Sigmoid colon (tissue), 7 donors: ENCODE measurements around the gene ZMIZ1. TPM values are rescaled to one million over a fixed set of nuclear protein-coding genes. Genes with fewer than 3 reads are reported as not detected.
A peak's percentile ranks its signal among the peaks of the same experiment; 100 is the strongest.

Experiments
- DNase-seq: peaks from one replicate; pipeline ENCODE4 v3.0.0-alpha.2; 2019
- H3K27ac ChIP-seq, 4 donors: fragments of 200-600 bp; sonication (generic); one replicate each; pipeline ENCODE4 v1.5.1; 2016 to 2019; ENCODE audit warnings: mild to moderate bottlenecking in 1 of 4
- H3K27me3 ChIP-seq, 3 donors: fragments of 200-600 bp; sonication (generic); one replicate each; pipeline ENCODE4 v1.5.1; 2019; ENCODE audit warnings: mild to moderate bottlenecking in 1 of 3
- H3K36me3 ChIP-seq, 4 donors: fragments of 200-600 bp; sonication (generic); one replicate each; pipeline ENCODE4 v1.5.1; 2016 to 2019
- H3K4me1 ChIP-seq, 4 donors: fragments of 200-600 bp; sonication (generic); one replicate each; pipeline ENCODE4 v1.5.1; 2017 to 2019
- H3K4me3 ChIP-seq, 4 donors: fragments of 200-600 bp; sonication (generic); one replicate each; pipeline ENCODE4 v1.5.1; 2017 to 2019; ENCODE audit warnings: mild to moderate bottlenecking in 2 of 4, moderate library complexity in 1 of 4
- H3K9me3 ChIP-seq, 4 donors: fragments of 200-600 bp in 3 of 4; sonication (generic) in 3 of 4; one replicate each; pipeline versions ENCODE4 v1.5.1 to v1.6.1; 2013 to 2019
- EP300 ChIP-seq, 4 donors: sonication (generic); formaldehyde crosslinking; IDR thresholded peaks; one replicate each; pipeline ENCODE4 v1.6.1; 2017; ENCODE audit warnings: antibody characterized with exemption in 4 of 4
- POLR2A ChIP-seq, 2 donors: fragments of 450-650 bp; IDR thresholded peaks; one replicate each; pipeline ENCODE4 v1.6.1; 2016; ENCODE audit warnings: antibody characterized with exemption in 2 of 2, mild to moderate bottlenecking in 2 of 2, moderate library complexity in 2 of 2
- POLR2AphosphoS5 ChIP-seq, 4 donors: sonication (generic); formaldehyde crosslinking; IDR thresholded peaks; one replicate each; pipeline ENCODE4 v1.6.1; 2017; ENCODE audit warnings: antibody characterized with exemption in 4 of 4
- WGBS, 2 donors: extraction: QIAGEN DNeasy Blood & Tissue Kit; methylation state at CpG; one replicate each; pipeline ENCODE4 v1.1.7; 2013; 5-methylcytosine and 5-hydroxymethylcytosine counted together
- intact Hi-C: fragments of 100-400 bp; cut with DNase I; formaldehyde crosslinking; loops from one replicate; pipeline ENCODE4 v1.15.1; 2023
- polyA plus RNA-seq, 3 donors: library from polyadenylated mRNA; stranded (reverse); fragments of 200-250 nt; gene quantifications; one replicate each; pipeline ENCODE4 v1.2.3, GENCODE V29; 2013
- total RNA-seq, 4 donors: library from RNA; depleted of rRNA; stranded (reverse); fragments of >200 nt; gene quantifications; one replicate each; pipeline ENCODE4 v1.1.0, GENCODE V29; 2016
- TF ChIP-seq, protein P1 (sequence below), 4 experiments: fragments of 450-650 bp in 3 of 4; fragments of 200-600 bp in 1 of 4; IDR thresholded peaks; one replicate each; pipeline ENCODE4 v1.5.1; 2016 to 2019; ENCODE audit warnings: antibody characterized with exemption in 4 of 4, mild to moderate bottlenecking in 3 of 4, moderate library complexity in 2 of 4
- donor health status: healthy with polysubstance abuse.
- donor health status: Bipolar disorder and iron deficiency.
- donor health status: healthy.

The ZMIZ1 gene
- total and polyA plus RNA-seq, 7 donors: 17.4 to 49.3 (median 31.5) TPM

DNA sequence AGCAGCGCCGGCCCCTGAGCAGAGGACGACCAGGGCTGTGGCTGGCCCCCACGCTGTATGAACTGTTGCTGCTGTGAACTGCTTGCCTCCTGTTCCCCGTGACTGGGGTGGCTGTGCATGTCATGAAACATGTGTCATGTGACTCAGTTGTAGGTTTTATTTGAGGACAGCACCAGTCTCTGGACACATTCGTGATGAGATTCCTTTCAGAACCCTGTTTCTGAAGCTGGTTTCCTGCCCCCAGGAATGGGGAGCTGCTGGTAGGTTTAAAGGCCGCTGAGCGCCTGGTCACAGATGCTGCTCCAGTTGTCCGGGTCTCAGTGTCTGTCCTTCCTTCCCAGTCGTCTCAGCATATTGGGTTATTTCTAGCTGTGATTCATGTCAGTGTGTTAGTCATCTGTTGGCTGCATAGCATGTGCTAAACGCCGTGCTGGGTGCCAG is 199.4 kb downstream of the ZMIZ1 start:
- TF ChIP-seq EP300 (IDR thresholded peaks at IDR 0.05) (no peak), POLR2A (IDR thresholded peaks at IDR 0.05) (no peak), POLR2AphosphoS5 (IDR thresholded peaks at IDR 0.05) (no peak)
- TF ChIP-seq, protein P1, sequence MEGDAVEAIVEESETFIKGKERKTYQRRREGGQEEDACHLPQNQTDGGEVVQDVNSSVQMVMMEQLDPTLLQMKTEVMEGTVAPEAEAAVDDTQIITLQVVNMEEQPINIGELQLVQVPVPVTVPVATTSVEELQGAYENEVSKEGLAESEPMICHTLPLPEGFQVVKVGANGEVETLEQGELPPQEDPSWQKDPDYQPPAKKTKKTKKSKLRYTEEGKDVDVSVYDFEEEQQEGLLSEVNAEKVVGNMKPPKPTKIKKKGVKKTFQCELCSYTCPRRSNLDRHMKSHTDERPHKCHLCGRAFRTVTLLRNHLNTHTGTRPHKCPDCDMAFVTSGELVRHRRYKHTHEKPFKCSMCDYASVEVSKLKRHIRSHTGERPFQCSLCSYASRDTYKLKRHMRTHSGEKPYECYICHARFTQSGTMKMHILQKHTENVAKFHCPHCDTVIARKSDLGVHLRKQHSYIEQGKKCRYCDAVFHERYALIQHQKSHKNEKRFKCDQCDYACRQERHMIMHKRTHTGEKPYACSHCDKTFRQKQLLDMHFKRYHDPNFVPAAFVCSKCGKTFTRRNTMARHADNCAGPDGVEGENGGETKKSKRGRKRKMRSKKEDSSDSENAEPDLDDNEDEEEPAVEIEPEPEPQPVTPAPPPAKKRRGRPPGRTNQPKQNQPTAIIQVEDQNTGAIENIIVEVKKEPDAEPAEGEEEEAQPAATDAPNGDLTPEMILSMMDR (IDR thresholded peaks at IDR 0.05): no peak
- no peaks in the 10 kb centered on the region for H3K36me3 ChIP-seq
- H3K9me3 ChIP-seq: no peaks in the 10 kb centered on the region
- H3K4me3 ChIP-seq: no peak overlapping the region
- no peak for DNase-seq
- H3K4me1 ChIP-seq: peaks cover 0 to 100% (median 99%) of the 10 kb centered on the region in 4 donors
- no peaks in the 10 kb centered on the region for H3K27me3 ChIP-seq
- 82 to 87% methylated on average over 12 of the region's 12 CpGs for WGBS, 2 donors
- H3K27ac ChIP-seq: peak overlapping the region; percentile 60 to 96 (median 90)
- intact Hi-C loops: no loop called here

DNA sequence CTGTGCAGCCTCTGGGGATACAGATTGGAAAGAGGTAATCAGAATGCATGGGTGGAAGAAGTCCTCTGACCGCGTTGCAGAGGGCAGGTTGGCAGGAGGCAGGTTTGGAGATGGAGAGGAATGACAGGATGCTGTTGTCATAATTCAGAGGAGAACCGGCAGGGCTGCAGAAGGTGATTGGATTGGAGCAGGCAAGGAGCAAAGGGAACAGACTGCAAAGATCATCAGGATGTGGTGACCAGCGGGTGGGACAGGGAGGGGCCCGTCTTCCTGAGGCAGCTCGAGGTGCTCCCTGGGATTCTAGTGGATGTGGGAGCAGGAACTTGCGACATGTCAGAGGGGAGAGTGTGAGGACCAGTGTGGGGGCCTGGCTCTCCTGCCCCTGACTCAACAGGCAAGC is 200.0 kb downstream of the ZMIZ1 start:
- H3K4me3 ChIP-seq: no peak overlapping the region
- peaks cover 0 to 100% (median 99%) of the 10 kb centered on the region in 4 donors for H3K4me1 ChIP-seq
- no peaks in the 10 kb centered on the region for H3K9me3 ChIP-seq
- 79 to 80% methylated on average over 7 of the region's 7 CpGs for WGBS, 2 donors
- H3K27me3 ChIP-seq: no peaks in the 10 kb centered on the region
- no peaks in the 10 kb centered on the region for H3K36me3 ChIP-seq
- H3K27ac ChIP-seq: peak overlapping the region in 3 of 4 donors; percentile 87 to 96 (median 94)
- TF ChIP-seq POLR2AphosphoS5 (IDR thresholded peaks at IDR 0.05) (no peak), EP300 (IDR thresholded peaks at IDR 0.05) (no peak), POLR2A (IDR thresholded peaks at IDR 0.05) (no peak)
- TF ChIP-seq, protein P1 (IDR thresholded peaks at IDR 0.05): no peak
- no peak for DNase-seq
- intact Hi-C loops: no loop called here

DNA sequence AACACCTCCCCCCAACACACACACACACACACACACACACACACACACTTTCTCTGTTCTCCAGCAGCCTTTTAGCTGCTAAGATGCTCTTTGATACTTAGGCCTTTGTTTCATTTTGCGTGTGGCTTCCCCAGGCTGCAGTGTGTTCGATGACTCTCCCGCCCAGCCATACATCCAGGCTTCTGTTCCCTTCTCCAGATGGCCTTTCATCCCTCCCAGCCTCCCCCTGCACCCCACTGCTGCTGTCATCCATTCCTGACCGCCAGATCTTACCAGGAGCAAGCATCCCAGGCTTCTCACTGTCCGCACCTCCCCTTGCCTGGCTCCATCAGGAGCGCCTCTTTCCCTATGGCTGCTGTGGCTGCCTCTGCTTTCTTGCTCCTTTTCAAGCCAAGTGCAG is 200.7 kb downstream of the ZMIZ1 start:
- DNase-seq: no peak
- Histone ChIP-seq H3K36me3 (no peaks in the 10 kb centered on the region), H3K27ac (peak overlapping the region in 3 of 4 donors; percentile 87 to 96 (median 94)), H3K4me1 (peaks cover 0 to 100% (median 99%) of the 10 kb centered on the region in 4 donors), H3K9me3 (no peaks in the 10 kb centered on the region), H3K4me3 (no peak overlapping the region), H3K27me3 (no peaks in the 10 kb centered on the region)
- TF ChIP-seq POLR2A (IDR thresholded peaks at IDR 0.05) (no peak), EP300 (IDR thresholded peaks at IDR 0.05) (no peak), POLR2AphosphoS5 (IDR thresholded peaks at IDR 0.05) (no peak)
- TF ChIP-seq, protein P1 (IDR thresholded peaks at IDR 0.05): no peak
- intact Hi-C loops: no loop called here
- WGBS, 2 donors: 92% methylated on average over 6 of the region's 6 CpGs

DNA sequence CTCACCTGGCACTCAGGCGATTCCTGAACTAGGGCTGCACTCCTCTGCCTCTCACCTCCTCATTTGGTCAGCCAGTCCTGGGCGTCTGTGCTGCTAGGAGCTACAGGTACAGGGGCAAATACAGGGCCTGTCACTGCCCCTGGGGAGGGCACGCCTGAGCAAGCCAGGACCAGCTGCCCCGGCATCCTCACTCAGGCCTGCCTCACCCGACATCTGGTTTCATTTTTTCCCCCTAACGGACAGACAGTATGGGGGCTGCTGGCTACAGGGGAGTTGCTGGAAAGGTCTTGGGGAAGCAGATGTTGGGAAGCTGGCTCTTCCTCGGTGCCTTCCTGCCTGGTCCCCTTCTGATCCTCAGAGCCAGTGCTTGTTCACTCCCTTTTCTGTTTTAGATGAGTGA is 201.2 kb downstream of the ZMIZ1 start:
- WGBS, 2 donors: 78 to 88% methylated on average over 7 of the region's 7 CpGs
- Histone ChIP-seq H3K9me3 (no peaks in the 10 kb centered on the region), H3K4me1 (peaks cover 0 to 100% (median 99%) of the 10 kb centered on the region in 4 donors), H3K27ac (peak overlapping the region in 3 of 4 donors; percentile 87 to 96 (median 94)), H3K27me3 (no peaks in the 10 kb centered on the region), H3K4me3 (no peak overlapping the region), H3K36me3 (no peaks in the 10 kb centered on the region)
- intact Hi-C loops: loop anchor here (5.0 kb wide), 1 partner anchor 177 kb away; the partner anchor contains the start of gene ZCCHC24
- DNase-seq: no peak
- TF ChIP-seq POLR2A (IDR thresholded peaks at IDR 0.05): no peak
- TF ChIP-seq EP300 (IDR thresholded peaks at IDR 0.05): no peak
- TF ChIP-seq, protein P1 (IDR thresholded peaks at IDR 0.05): no peak
- TF ChIP-seq POLR2AphosphoS5 (IDR thresholded peaks at IDR 0.05): no peak
